Measurements from ENCODE around the gene CCNJL.
"Not testable (repeated sequence)": the region's sequence is repeated elsewhere in the genome, so short reads cannot be mapped to it uniquely, and the experiment has no call there.

GRCh38 chr5:160249570-160249969 lies 62.8 kb downstream of the CCNJL start:
- not testable (repeated sequence) for TF ChIP-seq CTCF (conservative IDR thresholded peaks at IDR 0.05; ENCODE audit: low read depth in 2 of 2); EZH2 (IDR thresholded peaks at IDR 0.05; ENCODE audit: low read depth, unreplicated experiment); CREB1 (CRISPR knock-in tag; IDR thresholded peaks at IDR 0.05; ENCODE audit: low read depth); POLR2AphosphoS5 (IDR thresholded peaks at IDR 0.05; ENCODE audit: low read depth); STAT1 (IDR thresholded peaks at IDR 0.05; ENCODE audit: unreplicated experiment); EZH2phosphoT487 (IDR thresholded peaks at IDR 0.05; ENCODE audit: unreplicated experiment); ZNF331 (CRISPR knock-in tag; IDR thresholded peaks at IDR 0.05; ENCODE audit: low read depth); JUNB (IDR thresholded peaks at IDR 0.05; ENCODE audit: unreplicated experiment); ZNF114 (CRISPR knock-in tag; IDR thresholded peaks at IDR 0.05); REST (IDR thresholded peaks at IDR 0.05; ENCODE audit: unreplicated experiment)
